ENCODE results near the gene TRPV4. TPM values are rescaled to one million over a fixed set of nuclear protein-coding genes. Genes with fewer than 3 reads are reported as not detected.
A peak's percentile ranks its signal among the peaks of the same experiment; 100 is the strongest.

The TRPV4 gene
- total RNA-seq, 1 donor from 2014 or later = 2.1 TPM

DNA sequence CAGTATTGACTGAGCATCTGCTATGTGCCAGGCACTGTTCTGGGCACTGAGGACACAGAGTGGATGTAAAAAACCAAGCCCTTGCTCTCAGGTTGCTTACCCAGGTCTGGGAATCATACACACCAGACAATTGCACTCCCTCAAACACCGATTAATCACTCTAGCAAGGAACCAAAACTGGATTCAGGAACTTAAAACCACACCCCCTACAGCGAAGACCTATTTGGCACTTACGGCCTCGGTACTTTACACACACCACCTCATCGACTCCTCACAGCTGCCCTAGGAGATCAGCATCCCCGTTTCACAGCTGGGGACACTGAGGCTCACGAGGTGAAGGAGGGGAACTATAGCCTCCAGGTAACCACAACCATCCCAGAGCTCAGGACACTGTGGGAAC, 45.6 kb upstream of the TRPV4 start:
- H3K27me3 Mint-ChIP-seq = peaks cover 19% of the 10 kb centered on the region
- H3K9me3 Mint-ChIP-seq = no peaks in the 10 kb centered on the region
- no peak for DNase-seq (ENCODE audit: extremely low spot score, unreplicated experiment)
- H3K27ac Mint-ChIP-seq = peak overlapping the region; percentile 94
- TF ChIP-seq, protein P1, sequence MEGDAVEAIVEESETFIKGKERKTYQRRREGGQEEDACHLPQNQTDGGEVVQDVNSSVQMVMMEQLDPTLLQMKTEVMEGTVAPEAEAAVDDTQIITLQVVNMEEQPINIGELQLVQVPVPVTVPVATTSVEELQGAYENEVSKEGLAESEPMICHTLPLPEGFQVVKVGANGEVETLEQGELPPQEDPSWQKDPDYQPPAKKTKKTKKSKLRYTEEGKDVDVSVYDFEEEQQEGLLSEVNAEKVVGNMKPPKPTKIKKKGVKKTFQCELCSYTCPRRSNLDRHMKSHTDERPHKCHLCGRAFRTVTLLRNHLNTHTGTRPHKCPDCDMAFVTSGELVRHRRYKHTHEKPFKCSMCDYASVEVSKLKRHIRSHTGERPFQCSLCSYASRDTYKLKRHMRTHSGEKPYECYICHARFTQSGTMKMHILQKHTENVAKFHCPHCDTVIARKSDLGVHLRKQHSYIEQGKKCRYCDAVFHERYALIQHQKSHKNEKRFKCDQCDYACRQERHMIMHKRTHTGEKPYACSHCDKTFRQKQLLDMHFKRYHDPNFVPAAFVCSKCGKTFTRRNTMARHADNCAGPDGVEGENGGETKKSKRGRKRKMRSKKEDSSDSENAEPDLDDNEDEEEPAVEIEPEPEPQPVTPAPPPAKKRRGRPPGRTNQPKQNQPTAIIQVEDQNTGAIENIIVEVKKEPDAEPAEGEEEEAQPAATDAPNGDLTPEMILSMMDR (conservative IDR thresholded peaks at IDR 0.05) = no peak
- peaks cover 50% of the 10 kb centered on the region for H3K4me1 Mint-ChIP-seq (ENCODE audit: unreplicated experiment)
- H3K36me3 Mint-ChIP-seq = no peaks in the 10 kb centered on the region
- H3K4me3 Mint-ChIP-seq = peak overlapping the region; percentile 98

DNA sequence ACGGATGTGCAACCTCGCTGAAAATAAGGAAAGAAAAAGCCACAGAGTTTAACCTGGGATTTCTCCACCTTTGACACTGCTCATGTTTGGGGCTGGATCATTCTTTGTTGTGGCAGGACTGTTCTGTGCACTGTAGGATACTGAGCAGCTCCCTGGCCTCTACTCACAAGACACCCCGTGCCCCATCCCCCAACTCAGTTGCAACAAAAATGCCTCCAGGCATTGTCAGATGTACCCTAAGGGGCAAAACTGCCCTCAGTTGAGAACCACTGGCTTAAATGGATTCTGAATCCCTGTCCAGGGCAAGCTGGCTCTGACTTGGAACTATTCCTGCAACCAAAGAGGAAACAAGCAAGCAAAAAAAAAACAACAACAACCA, 45.0 kb upstream of the TRPV4 start:
- peaks cover 17% of the 10 kb centered on the region for H3K27me3 Mint-ChIP-seq
- TF ChIP-seq, protein P1 (conservative IDR thresholded peaks at IDR 0.05) = no peak
- peak overlapping the region; percentile 94 for H3K27ac Mint-ChIP-seq
- no peaks in the 10 kb centered on the region for H3K9me3 Mint-ChIP-seq
- no peak for DNase-seq (ENCODE audit: extremely low spot score, unreplicated experiment)
- H3K4me1 Mint-ChIP-seq (ENCODE audit: unreplicated experiment) = peaks cover 50% of the 10 kb centered on the region
- no peaks in the 10 kb centered on the region for H3K36me3 Mint-ChIP-seq
- H3K4me3 Mint-ChIP-seq = peak overlapping the region; percentile 98

DNA sequence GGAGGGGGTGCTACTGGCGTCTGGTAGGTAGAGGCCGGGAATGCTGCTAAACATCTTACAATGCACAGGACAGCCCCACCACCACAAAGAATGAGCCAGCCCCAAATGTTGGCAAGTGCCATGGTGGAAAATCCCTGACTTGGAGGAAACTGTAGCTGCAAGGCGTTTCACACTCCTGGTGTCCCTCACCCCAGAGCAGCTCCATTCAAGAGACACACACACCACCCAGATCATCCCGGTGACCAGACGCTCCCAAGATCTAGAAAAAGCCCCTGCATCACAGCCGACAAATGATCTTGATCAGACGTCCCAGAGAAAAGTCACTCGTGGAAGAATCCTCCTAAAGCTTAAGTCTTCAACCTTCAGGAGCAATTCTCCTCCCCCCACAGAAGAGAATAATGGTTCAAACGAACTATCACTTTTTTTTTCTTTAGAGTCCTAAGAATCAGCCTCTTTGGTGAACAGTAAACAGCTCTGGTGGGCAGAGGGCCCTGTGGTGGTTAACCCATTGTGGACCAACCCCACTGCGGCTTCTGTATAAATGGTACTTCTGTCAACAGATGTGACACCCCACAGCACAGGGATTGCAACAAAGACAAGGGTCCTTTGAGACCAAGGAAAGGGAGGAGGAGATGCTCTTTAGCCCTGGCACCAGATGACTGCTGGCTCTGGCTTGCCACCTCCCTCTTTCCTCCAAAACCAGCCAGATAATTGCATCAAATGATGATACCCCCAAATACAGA, 44.5 kb upstream of the TRPV4 start:
- H3K27me3 Mint-ChIP-seq = peaks cover 15% of the 10 kb centered on the region
- H3K4me3 Mint-ChIP-seq = peak overlapping the region; percentile 98
- H3K4me1 Mint-ChIP-seq (ENCODE audit: unreplicated experiment) = peaks cover 52% of the 10 kb centered on the region
- H3K36me3 Mint-ChIP-seq = no peaks in the 10 kb centered on the region
- DNase-seq (ENCODE audit: extremely low spot score, unreplicated experiment) = no peak
- H3K27ac Mint-ChIP-seq = peak overlapping the region; percentile 94
- no peaks in the 10 kb centered on the region for H3K9me3 Mint-ChIP-seq
- TF ChIP-seq, protein P1 (conservative IDR thresholded peaks at IDR 0.05) = no peak

DNA sequence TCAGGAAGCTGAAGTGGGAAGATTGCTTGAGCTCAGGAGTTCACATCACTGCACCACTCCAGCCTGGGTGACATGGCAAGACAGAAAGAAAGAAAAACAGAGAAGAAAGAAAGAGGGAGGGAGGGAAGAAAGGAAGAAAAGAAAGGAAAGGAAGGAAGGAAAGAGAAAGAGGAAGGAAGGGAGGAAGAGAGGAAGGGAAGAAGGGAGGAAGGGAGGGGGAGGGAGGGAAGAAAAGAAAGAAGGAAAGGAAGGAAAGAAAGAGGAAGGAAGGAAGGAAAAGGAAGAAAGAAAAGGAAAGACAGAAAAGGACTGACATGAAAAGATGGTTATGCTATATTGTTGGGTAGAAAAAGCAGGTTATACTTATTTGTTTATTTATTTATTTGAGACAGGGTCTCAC, 43.2 kb upstream of the TRPV4 start:
- Mint-ChIP-seq H3K9me3 (no peaks in the 10 kb centered on the region), H3K4me3 (peak overlapping the region; percentile 79), H3K27ac (peak overlapping the region; percentile 96), H3K4me1 (ENCODE audit: unreplicated experiment) (peaks cover 57% of the 10 kb centered on the region), H3K27me3 (peaks cover 6% of the 10 kb centered on the region), H3K36me3 (peaks cover 2% of the 10 kb centered on the region)
- DNase-seq (ENCODE audit: extremely low spot score, unreplicated experiment) = no peak
- TF ChIP-seq, protein P1 (conservative IDR thresholded peaks at IDR 0.05) = no peak

DNA sequence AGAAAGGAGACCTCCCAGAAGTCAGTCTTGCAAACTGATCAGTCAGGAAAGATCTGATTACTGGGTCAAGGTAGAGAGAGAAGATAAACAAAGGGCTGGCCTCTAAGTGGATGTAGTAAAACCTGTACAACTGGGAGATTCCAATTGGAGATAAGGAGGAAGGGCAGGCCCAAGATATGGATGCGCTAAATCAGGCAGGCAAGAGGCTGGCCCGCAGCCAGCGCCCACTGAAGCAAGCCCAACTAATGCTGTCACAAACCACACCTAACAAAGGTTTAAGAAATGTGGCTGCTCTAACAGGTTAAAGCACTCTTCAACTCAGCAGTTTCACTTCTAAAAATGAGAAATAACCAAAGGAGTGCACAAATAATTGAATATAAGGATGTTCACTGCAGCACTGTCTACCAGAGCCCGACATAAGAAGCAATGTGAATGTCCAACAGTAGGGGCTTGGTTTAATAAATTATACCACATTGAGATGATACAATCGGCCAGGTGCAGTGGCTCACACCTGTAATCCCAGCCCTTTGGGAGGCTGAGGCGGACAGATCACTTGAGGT, 42.5 kb upstream of the TRPV4 start:
- Mint-ChIP-seq H3K27ac (peak overlapping the region; percentile 96), H3K9me3 (no peaks in the 10 kb centered on the region), H3K27me3 (no peaks in the 10 kb centered on the region), H3K36me3 (peaks cover 4% of the 10 kb centered on the region), H3K4me1 (ENCODE audit: unreplicated experiment) (peaks cover 53% of the 10 kb centered on the region), H3K4me3 (peak overlapping the region; percentile 79)
- TF ChIP-seq, protein P1 (conservative IDR thresholded peaks at IDR 0.05) = no peak
- DNase-seq (ENCODE audit: extremely low spot score, unreplicated experiment) = no peak
